ENCODE data around the gene ALK. TPM values are rescaled to one million over a fixed set of nuclear protein-coding genes. Genes with fewer than 3 reads are reported as not detected.
A peak's percentile ranks its signal among the peaks of the same experiment; 100 is the strongest.

ALK gene
- total and polyA plus RNA-seq, 12 donors, result 0.09 to 1.8 (median 0.53) TPM; not detected in 1

GRCh38 chr2:29213888-29214291, 707.5 kb downstream of the ALK start:
- no peaks in the 10 kb centered on the region for H3K9me3 ChIP-seq (replicated peaks in 1 of 3)
- 55 to 71% (median 63%) methylated on average over 8 to 9 of the region's 9 CpGs for WGBS, 4 donors

GRCh38 chr2:29212009-29212408, 709.4 kb downstream of the ALK start:
- DNase-seq, result peak in 2 of 7 donors; percentile 6 to 46
- no peaks in the 10 kb centered on the region for H3K4me1 ChIP-seq (replicated peaks in 1 of 2)
- H3K4me3 ChIP-seq, result no peak overlapping the region
- no peak overlapping the region for H3K27ac ChIP-seq
- intact Hi-C loops (cut with DNase I), result no loop called here
- TF ChIP-seq POLR2A (IDR thresholded peaks at IDR 0.05), result no peak
- TF ChIP-seq CTCF (IDR thresholded peaks at IDR 0.05), result no peak
- no peaks in the 10 kb centered on the region for H3K27me3 ChIP-seq
- 59 to 76% (median 66%) methylated on average over 5 of the region's 5 CpGs for WGBS, 4 donors
- H3K36me3 ChIP-seq (replicated peaks in 1 of 2), result no peaks in the 10 kb centered on the region
- H3K9me3 ChIP-seq (replicated peaks in 1 of 3), result no peaks in the 10 kb centered on the region

More at GRCh38 chr2:29213888-29214291, 707.5 kb downstream of the ALK start:
- H3K4me3 ChIP-seq, result no peak overlapping the region
- no peaks in the 10 kb centered on the region for H3K4me1 ChIP-seq (replicated peaks in 1 of 2)
- TF ChIP-seq CTCF (IDR thresholded peaks at IDR 0.05) (no peak), POLR2A (IDR thresholded peaks at IDR 0.05) (no peak)
- no peaks in the 10 kb centered on the region for H3K27me3 ChIP-seq
- DNase-seq, result peak in 2 of 7 donors; percentile 13 to 23
- intact Hi-C loops (cut with DNase I), result no loop called here
- no peaks in the 10 kb centered on the region for H3K36me3 ChIP-seq (replicated peaks in 1 of 2)
- no peak overlapping the region for H3K27ac ChIP-seq

GRCh38 chr2:29209551-29209950, 711.8 kb downstream of the ALK start:
- Histone ChIP-seq H3K27me3 (no peaks in the 10 kb centered on the region), H3K27ac (no peak overlapping the region), H3K9me3 (replicated peaks in 1 of 3) (no peaks in the 10 kb centered on the region), H3K4me3 (no peak overlapping the region), H3K36me3 (replicated peaks in 1 of 2) (no peaks in the 10 kb centered on the region), H3K4me1 (replicated peaks in 1 of 2) (no peaks in the 10 kb centered on the region)
- intact Hi-C loops (cut with DNase I), result no loop called here
- WGBS, 4 donors, result 95 to 98% (median 97%) methylated on average over 5 of the region's 5 CpGs
- TF ChIP-seq POLR2A (IDR thresholded peaks at IDR 0.05), result no peak
- TF ChIP-seq CTCF (IDR thresholded peaks at IDR 0.05), result no peak
- no peak for DNase-seq

GRCh38 chr2:29207352-29208148, 713.8 kb downstream of the ALK start:
- intact Hi-C loops (cut with DNase I), result no loop called here
- H3K4me1 ChIP-seq (replicated peaks in 1 of 2), result no peaks in the 10 kb centered on the region
- WGBS, 4 donors, result 80 to 85% (median 82%) methylated on average over 3 of the region's 3 CpGs

More at GRCh38 chr2:29207352-29208148, 713.8 kb downstream of the ALK start:
- no peaks in the 10 kb centered on the region for H3K36me3 ChIP-seq (replicated peaks in 1 of 2)
- TF ChIP-seq CTCF (IDR thresholded peaks at IDR 0.05), result no peak
- no peak for TF ChIP-seq POLR2A (IDR thresholded peaks at IDR 0.05)
- H3K27ac ChIP-seq, result no peak overlapping the region
- H3K9me3 ChIP-seq (replicated peaks in 1 of 3), result no peaks in the 10 kb centered on the region
- no peaks in the 10 kb centered on the region for H3K27me3 ChIP-seq
- no peak overlapping the region for H3K4me3 ChIP-seq
- peak in 1 of 7 donors; percentile 35 for DNase-seq
